Measurements from ENCODE around the gene MYO5B. TPM values are rescaled to one million over a fixed set of nuclear protein-coding genes. Genes with fewer than 3 reads are reported as not detected.

MYO5B gene
- total RNA-seq, 4 donors from 2014 or later = 32.0 to 63.3 (median 46.8) TPM

DNA sequence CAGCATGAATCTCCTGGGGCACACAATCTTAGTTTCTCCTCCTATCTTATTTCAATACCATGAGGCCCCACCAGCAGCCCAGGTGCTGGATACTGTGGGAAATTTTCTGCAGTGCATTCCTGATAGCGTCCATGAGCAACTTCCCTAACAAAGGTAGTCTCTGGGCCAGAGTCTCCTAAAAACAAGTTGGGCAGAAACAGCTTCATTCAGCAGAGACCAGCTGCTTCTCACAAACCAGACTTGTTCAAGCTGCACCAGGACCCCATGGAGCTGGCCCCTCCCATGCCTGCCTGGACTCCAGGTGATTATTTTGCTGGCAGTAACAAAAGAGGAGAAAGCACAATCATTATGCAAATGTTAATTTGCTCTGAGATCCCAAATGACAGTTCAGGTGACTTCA is 31.4 kb downstream of the MYO5B start:
- Histone ChIP-seq H3K36me3 (no peaks in the 10 kb centered on the region), H3K4me1 (peaks cover 25 to 53% (median 39%) of the 10 kb centered on the region in 3 donors), H3K27me3 (peaks cover 0 to 31% (median 0%) of the 10 kb centered on the region in 4 donors), H3K27ac (no peak overlapping the region), H3K4me3 (no peak overlapping the region), H3K9me3 (no peaks in the 10 kb centered on the region)
- DNase-seq = no peak
- intact Hi-C loops (cut with DNase I) = no loop called here
- TF ChIP-seq, protein P1, sequence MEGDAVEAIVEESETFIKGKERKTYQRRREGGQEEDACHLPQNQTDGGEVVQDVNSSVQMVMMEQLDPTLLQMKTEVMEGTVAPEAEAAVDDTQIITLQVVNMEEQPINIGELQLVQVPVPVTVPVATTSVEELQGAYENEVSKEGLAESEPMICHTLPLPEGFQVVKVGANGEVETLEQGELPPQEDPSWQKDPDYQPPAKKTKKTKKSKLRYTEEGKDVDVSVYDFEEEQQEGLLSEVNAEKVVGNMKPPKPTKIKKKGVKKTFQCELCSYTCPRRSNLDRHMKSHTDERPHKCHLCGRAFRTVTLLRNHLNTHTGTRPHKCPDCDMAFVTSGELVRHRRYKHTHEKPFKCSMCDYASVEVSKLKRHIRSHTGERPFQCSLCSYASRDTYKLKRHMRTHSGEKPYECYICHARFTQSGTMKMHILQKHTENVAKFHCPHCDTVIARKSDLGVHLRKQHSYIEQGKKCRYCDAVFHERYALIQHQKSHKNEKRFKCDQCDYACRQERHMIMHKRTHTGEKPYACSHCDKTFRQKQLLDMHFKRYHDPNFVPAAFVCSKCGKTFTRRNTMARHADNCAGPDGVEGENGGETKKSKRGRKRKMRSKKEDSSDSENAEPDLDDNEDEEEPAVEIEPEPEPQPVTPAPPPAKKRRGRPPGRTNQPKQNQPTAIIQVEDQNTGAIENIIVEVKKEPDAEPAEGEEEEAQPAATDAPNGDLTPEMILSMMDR (IDR thresholded peaks at IDR 0.05) = no peak
- TF ChIP-seq POLR2A (IDR thresholded peaks at IDR 0.05) = no peak
- 33 to 50% methylated on average over 1 of the region's 1 CpG for WGBS, 2 donors

DNA sequence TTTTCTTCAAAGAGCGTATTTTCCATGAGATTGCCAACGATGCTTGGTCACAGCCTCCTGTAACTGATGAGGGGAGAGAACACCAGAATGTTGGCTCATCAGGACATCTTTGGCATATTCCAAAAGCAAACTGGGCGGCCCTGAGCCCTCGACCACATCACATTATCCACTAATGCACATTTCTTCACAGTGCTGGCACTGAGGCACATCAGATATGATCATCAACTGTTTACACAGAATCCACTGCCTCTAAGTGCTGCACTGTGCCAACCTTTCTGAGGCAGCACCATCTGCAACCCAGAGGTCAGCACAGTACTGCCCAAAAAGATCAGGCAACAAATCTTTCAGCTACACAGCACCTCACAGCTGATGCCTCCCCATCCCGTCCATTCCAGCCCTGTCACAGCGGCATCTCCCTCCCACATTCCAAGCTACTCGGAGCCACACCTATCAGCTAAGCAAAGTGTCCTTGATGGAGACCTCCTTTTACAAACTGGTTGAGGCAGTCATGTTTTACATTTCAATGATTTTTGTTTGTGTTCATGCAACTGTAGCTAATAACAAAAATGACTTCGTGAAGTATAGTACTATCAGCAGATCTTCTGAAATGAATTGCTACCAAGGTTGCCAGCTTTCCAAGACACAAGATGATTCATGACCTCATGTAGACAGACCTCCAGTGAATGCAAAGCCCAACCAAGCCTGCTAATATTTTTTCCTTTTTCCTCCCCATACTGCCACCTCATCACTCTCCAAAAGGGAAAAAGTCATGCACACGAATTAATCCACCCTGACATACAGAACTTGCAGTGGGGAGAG is 32.3 kb downstream of the MYO5B start:
- intact Hi-C loops (cut with DNase I) = no loop called here
- peaks cover 25 to 60% (median 40%) of the 10 kb centered on the region in 3 donors for H3K4me1 ChIP-seq
- TF ChIP-seq, protein P1 (IDR thresholded peaks at IDR 0.05) = no peak
- no peak for TF ChIP-seq POLR2A (IDR thresholded peaks at IDR 0.05)
- H3K27me3 ChIP-seq = peaks cover 0 to 31% (median 0%) of the 10 kb centered on the region in 4 donors
- peak overlapping the region in 2 of 4 donors; percentile 63 to 78 for H3K27ac ChIP-seq
- WGBS, 2 donors = 57 to 58% methylated on average over 9 of the region's 9 CpGs
- no peaks in the 10 kb centered on the region for H3K36me3 ChIP-seq
- H3K4me3 ChIP-seq = no peak overlapping the region
- no peak for DNase-seq
- no peaks in the 10 kb centered on the region for H3K9me3 ChIP-seq

DNA sequence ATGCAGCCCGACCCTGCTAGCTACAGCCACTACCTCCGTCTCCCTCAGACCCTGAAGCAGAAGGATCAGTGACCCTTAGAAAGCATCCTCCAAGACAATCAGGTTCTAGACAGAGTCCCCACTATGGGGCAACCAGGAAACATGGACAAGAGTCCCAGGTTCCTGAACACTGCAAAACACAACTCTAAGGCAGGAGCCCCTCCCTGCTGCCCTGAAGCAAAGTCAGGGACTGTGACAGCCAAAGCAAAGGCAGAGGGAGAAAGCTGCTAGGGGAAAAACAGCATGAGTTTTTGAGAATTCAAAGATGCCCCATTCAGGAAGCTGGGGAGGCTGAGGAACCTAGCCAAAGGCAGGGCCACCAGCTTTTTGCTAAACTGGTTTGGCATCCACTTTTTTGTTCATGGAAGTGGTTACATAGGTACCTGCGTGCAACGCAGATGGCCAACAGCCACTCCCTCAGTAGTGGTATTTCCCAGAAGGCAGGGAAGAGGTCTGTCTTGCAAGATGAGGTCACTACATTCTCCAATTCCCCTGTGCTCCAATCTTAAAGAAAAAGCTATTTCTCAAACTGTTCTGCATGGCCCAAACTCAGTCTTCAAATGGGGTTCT is 33.2 kb downstream of the MYO5B start:
- Histone ChIP-seq H3K9me3 (no peaks in the 10 kb centered on the region), H3K36me3 (no peaks in the 10 kb centered on the region), H3K4me3 (no peak overlapping the region), H3K27ac (peak overlapping the region; percentile 34 to 78 (median 54)), H3K27me3 (peaks cover 0 to 31% (median 0%) of the 10 kb centered on the region in 4 donors), H3K4me1 (peaks cover 25 to 60% (median 40%) of the 10 kb centered on the region in 3 donors)
- WGBS, 2 donors = 45 to 54% methylated on average over 3 to 4 of the region's 4 CpGs
- TF ChIP-seq POLR2A (IDR thresholded peaks at IDR 0.05) = no peak
- TF ChIP-seq, protein P1 (IDR thresholded peaks at IDR 0.05) = no peak
- intact Hi-C loops (cut with DNase I) = no loop called here
- DNase-seq = no peak

DNA sequence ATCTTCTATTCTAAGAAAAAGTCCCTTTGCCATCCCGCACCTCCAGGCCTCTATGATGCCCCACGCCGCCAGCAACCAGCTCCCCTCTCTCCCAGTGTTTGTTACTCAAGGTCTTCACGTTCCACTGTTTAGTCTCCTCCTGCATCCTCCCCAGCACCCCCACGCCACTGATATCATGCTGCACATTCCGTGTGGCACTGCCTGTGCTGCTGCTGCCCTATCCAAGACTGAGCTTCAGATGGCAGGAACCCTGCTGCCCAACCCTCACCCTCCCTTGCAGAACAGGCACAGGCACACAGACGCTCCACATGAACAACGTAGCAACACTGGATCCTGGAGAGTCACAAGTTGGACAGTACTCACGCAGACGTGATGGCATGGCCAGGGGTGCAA is 35.3 kb downstream of the MYO5B start:
- Histone ChIP-seq H3K4me3 (no peak overlapping the region), H3K27me3 (peaks cover 0 to 21% (median 0%) of the 10 kb centered on the region in 4 donors), H3K9me3 (no peaks in the 10 kb centered on the region), H3K27ac (peak overlapping the region; percentile 12 to 75 (median 46)), H3K36me3 (no peaks in the 10 kb centered on the region), H3K4me1 (peaks cover 25 to 64% (median 40%) of the 10 kb centered on the region in 3 donors)
- no peak for DNase-seq
- TF ChIP-seq, protein P1 (IDR thresholded peaks at IDR 0.05) = no peak
- TF ChIP-seq POLR2A (IDR thresholded peaks at IDR 0.05) = no peak
- intact Hi-C loops (cut with DNase I) = no loop called here
- WGBS, 2 donors = 77 to 83% methylated on average over 8 to 10 of the region's 10 CpGs

All from esophagus squamous epithelium (tissue), 5 donors.